SK-N-MC (cell line): ENCODE measurements around the gene ANAPC15.
A peak's percentile ranks its signal among the peaks of the same experiment; 100 is the strongest.

ENCODE experiments used
- DNase-seq: peaks from one replicate; pipeline ENCODE4 v3.0.0-alpha.2; 2011; ENCODE audit warnings: low read depth, low spot score
- H3K27ac ChIP-seq: fragments of 200-600 bp; sonication (generic); 2 replicates; pipeline ENCODE4 v1.5.1; 2016; ENCODE audit warnings: mixed run types
- H3K36me3 ChIP-seq: fragments of 200-600 bp; sonication (generic); 2 replicates; pipeline ENCODE4 v1.6.1; 2017; ENCODE audit warnings: antibody characterized with exemption, low read length, mixed read lengths; ENCODE audit not compliant: insufficient read depth
- H3K4me3 ChIP-seq: fragments of 200-600 bp; sonication (generic); 2 replicates; pipeline ENCODE4 v1.5.1; 2016
- H3K9ac ChIP-seq: fragments of 200-600 bp; sonication (generic); 2 replicates; pipeline ENCODE4 v1.8.0; 2017; ENCODE audit warnings: mixed run types, mixed read lengths; ENCODE audit not compliant: insufficient read length
- H3K9me3 ChIP-seq: fragments of 200-600 bp; sonication (generic); 2 replicates; pipeline ENCODE4 v1.6.1; 2017; ENCODE audit warnings: low read depth, mild to moderate bottlenecking, antibody characterized with exemption, low read length, moderate library complexity, mixed read lengths
- EZH2 ChIP-seq: fragments of 200-600 bp; sonication (generic); IDR thresholded peaks from one replicate; pipeline ENCODE4 v1.6.1; 2017; ENCODE audit warnings: antibody characterized with exemption
- FOXP2 ChIP-seq: optimal IDR thresholded peaks from 2 replicates; pipeline ENCODE3; 2011; ENCODE audit warnings: mild to moderate bottlenecking, moderate library complexity; ENCODE audit not compliant: insufficient read depth; ENCODE audit errors: extremely low read length, control extremely low read depth
- POLR2AphosphoS5 ChIP-seq: IDR thresholded peaks from 2 replicates; pipeline ENCODE4 v1.6.1; 2012; ENCODE audit warnings: mild to moderate bottlenecking, low read depth, low read length, borderline replicate concordance

Gene ANAPC15

GRCh38 chr11:72084076-72084475 is 28.4 kb downstream of the ANAPC15 start:
- no peak overlapping the region for H3K9ac ChIP-seq
- no peak overlapping the region for H3K4me3 ChIP-seq
- H3K9me3 ChIP-seq, result no peaks in the 10 kb centered on the region
- DNase-seq, result no peak
- H3K27ac ChIP-seq, result no peak overlapping the region
- TF ChIP-seq POLR2AphosphoS5 (no peak), FOXP2 (no peak), EZH2 (no peak)
- no peaks in the 10 kb centered on the region; the same call in 1 of the 2 replicates for H3K36me3 ChIP-seq

GRCh38 chr11:72083414-72083813 is 29.1 kb downstream of the ANAPC15 start:
- no peak overlapping the region for H3K27ac ChIP-seq
- no peak overlapping the region for H3K4me3 ChIP-seq
- no peaks in the 10 kb centered on the region; the same call in 1 of the 2 replicates for H3K36me3 ChIP-seq
- no peaks in the 10 kb centered on the region for H3K9me3 ChIP-seq
- H3K9ac ChIP-seq, result no peak overlapping the region
- TF ChIP-seq POLR2AphosphoS5 (no peak), FOXP2 (no peak), EZH2 (no peak)
- DNase-seq, result no peak

GRCh38 chr11:72081821-72082453 is 30.6 kb downstream of the ANAPC15 start:
- H3K4me3 ChIP-seq, result no peak overlapping the region
- no peaks in the 10 kb centered on the region; the same call in 1 of the 2 replicates for H3K36me3 ChIP-seq
- no peak overlapping the region for H3K9ac ChIP-seq
- H3K27ac ChIP-seq, result peak overlapping the region; percentile 85
- H3K9me3 ChIP-seq, result no peaks in the 10 kb centered on the region
- TF ChIP-seq FOXP2 (no peak), POLR2AphosphoS5 (no peak), EZH2 (no peak)
- DNase-seq, result no peak

GRCh38 chr11:72081184-72081644 is 31.3 kb downstream of the ANAPC15 start:
- peak overlapping the region; percentile 85 for H3K27ac ChIP-seq
- DNase-seq, result no peak

GRCh38 chr11:72080326-72081183 is 31.9 kb downstream of the ANAPC15 start, which contains the start of the genes LRRC51 and NUMA1:
LRRC51 (plus strand) TSS chr11:72080850; CDS start chr11:72089084, 8,234 bp downstream.
NUMA1 (minus strand) TSS chr11:72080542; CDS start chr11:72035943, 44,599 bp downstream.
- H3K9me3 ChIP-seq, result no peaks in the 10 kb centered on the region
- H3K27ac ChIP-seq, result peak within 1 kb of the TSS; percentile 85
- H3K9ac ChIP-seq, result peak within 1 kb of the TSS; percentile 79
- H3K36me3 ChIP-seq, result peaks cover 10% of the 10 kb centered on the region
- TF ChIP-seq EZH2 (no peak), POLR2AphosphoS5 (peak; percentile 79), FOXP2 (peak; percentile 91)
- peak; percentile 100 for DNase-seq
- H3K4me3 ChIP-seq, result peak within 1 kb of the TSS; percentile 91

More at GRCh38 chr11:72081184-72081644, 31.3 kb downstream of the ANAPC15 start:
- Histone ChIP-seq H3K4me3 (peak overlapping the region; percentile 76), H3K36me3 (peaks cover 6% of the 10 kb centered on the region), H3K9me3 (no peaks in the 10 kb centered on the region), H3K9ac (peak overlapping the region; percentile 72)
- TF ChIP-seq EZH2 (no peak), POLR2AphosphoS5 (no peak), FOXP2 (no peak)

GRCh38 chr11:72079819-72080325 is 32.6 kb downstream of the ANAPC15 start:
- Histone ChIP-seq H3K36me3 (peaks cover 13% of the 10 kb centered on the region), H3K4me3 (peak overlapping the region; percentile 91), H3K9ac (peak overlapping the region; percentile 79), H3K27ac (peak overlapping the region; percentile 63), H3K9me3 (no peaks in the 10 kb centered on the region)
- no peak for TF ChIP-seq FOXP2
- no peak for TF ChIP-seq POLR2AphosphoS5
- TF ChIP-seq EZH2, result no peak
- no peak for DNase-seq

- DNase-seq, result no peak
- Histone ChIP-seq H3K9me3 (no peaks in the 10 kb centered on the region), H3K4me3 (peak overlapping the region; percentile 91), H3K9ac (peak overlapping the region; percentile 79), H3K27ac (peak overlapping the region; percentile 46; the same call in 1 of the 2 replicates), H3K36me3 (peaks cover 13% of the 10 kb centered on the region)
- TF ChIP-seq POLR2AphosphoS5, result no peak
- no peak for TF ChIP-seq FOXP2
- no peak for TF ChIP-seq EZH2
Observed at GRCh38 chr11:72078477-72078876, 34.0 kb downstream of the ANAPC15 start.

GRCh38 chr11:72075756-72076155 is 36.7 kb downstream of the ANAPC15 start:
- H3K9me3 ChIP-seq, result no peaks in the 10 kb centered on the region
- peaks cover 13% of the 10 kb centered on the region for H3K36me3 ChIP-seq
- H3K9ac ChIP-seq, result no peak overlapping the region
- H3K4me3 ChIP-seq, result no peak overlapping the region
- no peak for TF ChIP-seq FOXP2
- TF ChIP-seq POLR2AphosphoS5, result no peak
- no peak for TF ChIP-seq EZH2
- 0 out of 2 replicates have a peak overlapping the region, but pooled peaks have one; percentile 8 for H3K27ac ChIP-seq
- no peak for DNase-seq
